CD4-positive, alpha-beta T cell treated with Interleukin-4 for 4 hours (primary cell): ENCODE measurements around the gene SLC12A9.
A peak's percentile ranks its signal among the peaks of the same experiment; 100 is the strongest.
"Not testable (repeated sequence)": the region's sequence is repeated elsewhere in the genome, so short reads cannot be mapped to it uniquely, and the experiment has no call there.

Experiments
- DNase-seq: peaks from one replicate; pipeline ENCODE4 v3.0.0-alpha.2; 2020

SLC12A9 gene

GRCh38 chr7:100825751-100826513 is 26.6 kb upstream of the SLC12A9 start:
- DNase-seq, result no peak

DNA sequence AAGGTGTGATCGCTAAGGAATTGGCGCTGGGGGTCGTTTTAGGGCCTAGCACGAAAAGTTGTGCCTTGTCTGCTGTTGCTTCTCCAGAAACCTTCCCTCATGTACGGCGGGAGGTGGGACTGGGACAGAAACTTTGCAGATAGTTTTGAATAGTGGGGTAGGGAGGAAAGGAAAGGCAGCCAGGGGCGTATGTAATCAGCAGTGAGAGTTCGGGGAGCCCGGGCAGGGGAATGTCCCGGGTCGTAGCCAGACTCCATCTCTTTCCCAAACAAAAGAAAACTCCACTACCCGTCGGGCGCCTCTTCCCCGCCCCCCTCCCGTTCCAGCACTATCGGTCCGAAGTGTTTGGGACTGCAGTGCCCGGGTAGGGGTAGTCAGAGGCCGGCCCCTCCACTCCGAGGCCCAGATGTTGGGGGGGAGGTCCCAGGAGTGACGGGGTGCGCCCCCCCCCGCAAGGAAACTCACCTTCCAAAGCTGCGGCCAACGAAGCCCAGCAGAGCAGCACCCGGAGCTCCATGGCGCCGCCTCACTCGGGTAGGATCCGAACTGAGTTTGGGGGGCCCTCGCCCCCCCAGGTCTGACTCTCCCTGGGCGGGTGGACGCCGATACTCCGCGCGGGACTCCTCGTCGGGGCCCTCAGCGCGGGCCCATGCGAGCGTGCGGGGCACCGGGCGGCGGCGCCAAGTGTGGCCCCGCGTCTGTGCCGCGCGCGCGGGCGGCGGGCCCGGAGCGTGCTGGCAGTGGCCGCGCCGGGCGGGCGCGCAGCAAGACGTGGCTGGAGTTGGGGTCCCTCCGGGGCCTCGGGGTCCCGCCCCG is 25.8 kb upstream of the SLC12A9 start:
- no peak for DNase-seq

- no peak for DNase-seq
These were observed 24.9 kb upstream of the SLC12A9 start, which contains the start of gene EPHB4 for GRCh38 chr7:100827330-100828226. Gene EPHB4, minus strand, starts transcription at chr7:100827523. Its CDS starts 493 bp downstream, at chr7:100827030.

- no peak for DNase-seq
These were observed 23.3 kb upstream of the SLC12A9 start for GRCh38 chr7:100829150-100829716.

DNA sequence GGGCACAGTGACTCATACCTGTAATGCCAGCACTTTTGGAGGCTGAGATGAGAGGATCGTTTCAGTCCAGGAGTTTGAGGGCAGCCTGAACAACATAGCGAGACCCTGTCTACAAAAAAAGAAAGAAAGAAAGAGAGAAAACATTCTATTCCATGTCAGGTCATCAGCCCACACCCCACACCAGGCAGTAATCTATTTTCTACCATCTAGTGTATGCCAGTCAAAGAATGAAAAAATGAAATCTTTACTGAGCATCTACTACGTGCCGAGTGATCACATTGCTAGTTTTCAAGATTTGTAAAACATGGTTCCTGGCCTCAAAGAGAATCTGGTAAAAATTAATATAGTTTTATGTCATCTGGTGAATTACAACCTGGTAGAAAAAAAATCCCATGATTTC is 22.1 kb upstream of the SLC12A9 start:
- DNase-seq, result no peak

GRCh38 chr7:100832281-100832633 is 20.3 kb upstream of the SLC12A9 start:
- no peak for DNase-seq

GRCh38 chr7:100835903-100836811 is 16.4 kb upstream of the SLC12A9 start:
- no peak for DNase-seq

- DNase-seq, result no peak
These were observed 15.8 kb upstream of the SLC12A9 start for GRCh38 chr7:100836812-100837098.

DNA sequence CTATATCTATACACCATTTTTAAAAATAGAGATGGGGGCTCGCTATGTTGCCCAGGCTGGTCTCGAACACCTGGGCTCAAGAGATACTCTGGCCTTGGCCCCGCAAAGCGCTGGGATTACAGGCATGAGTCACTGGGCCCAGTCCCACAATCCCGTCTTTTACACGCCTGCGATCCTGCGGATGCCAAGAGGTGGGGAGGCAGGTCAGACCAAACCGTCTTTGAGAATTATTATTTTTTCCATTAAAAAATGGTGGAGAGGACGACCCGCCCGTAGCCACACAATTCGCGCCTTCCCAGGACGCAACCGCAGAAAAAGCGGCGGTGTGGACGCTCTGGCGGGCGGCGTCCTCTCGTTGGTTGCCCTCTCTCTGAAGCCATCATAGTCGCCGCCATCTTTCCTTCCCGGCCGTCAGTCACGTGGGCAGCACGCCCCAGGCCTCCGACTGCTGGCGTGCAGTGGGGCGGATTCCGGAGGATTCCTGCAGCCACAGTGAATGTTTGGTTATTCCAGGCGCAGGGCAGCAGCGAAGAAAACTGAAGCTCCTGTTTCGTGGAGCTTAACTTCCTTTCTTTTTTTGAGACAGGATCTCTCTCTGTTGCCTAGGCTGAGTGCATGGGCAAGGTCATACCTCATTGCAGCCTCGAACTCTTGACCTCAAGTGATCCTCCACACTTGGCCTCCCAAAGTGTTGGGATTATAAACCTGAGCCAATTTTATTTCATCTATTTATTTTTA is 15.2 kb upstream of the SLC12A9 start:
- peak; percentile 84 for DNase-seq

GRCh38 chr7:100839361-100839760 is 13.2 kb upstream of the SLC12A9 start:
- no peak for DNase-seq

DNA sequence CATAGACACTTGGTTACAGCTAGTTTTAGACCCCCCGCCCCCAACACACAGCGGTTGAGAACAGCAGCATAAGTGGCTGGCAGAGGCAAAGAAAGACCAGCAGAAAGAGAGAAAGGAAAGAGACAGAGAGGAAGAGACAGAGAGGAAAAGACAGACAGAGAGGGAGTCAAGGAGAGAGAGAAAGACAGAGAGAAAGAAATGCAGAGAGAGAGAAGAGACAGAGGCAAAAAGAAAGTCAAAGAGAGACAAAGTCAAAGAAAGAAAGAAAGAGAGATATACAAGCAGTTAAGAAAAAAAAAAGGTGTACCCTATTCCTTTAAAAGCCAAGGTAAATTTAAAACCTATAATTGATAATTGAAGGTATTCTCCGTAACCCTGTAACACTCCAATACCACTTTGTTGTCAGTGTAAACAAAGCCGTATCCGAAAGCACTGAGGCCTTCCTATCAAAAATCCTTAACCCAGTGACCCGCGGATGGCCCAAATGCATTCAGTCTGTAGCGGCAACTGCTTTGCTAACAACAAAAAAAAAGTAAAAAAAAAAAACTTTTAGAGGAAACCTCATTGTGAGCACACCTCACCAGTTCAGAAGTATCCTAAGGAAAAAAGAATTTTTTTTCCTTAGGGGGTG is 11.9 kb upstream of the SLC12A9 start:
- DNase-seq, result no peak

DNA sequence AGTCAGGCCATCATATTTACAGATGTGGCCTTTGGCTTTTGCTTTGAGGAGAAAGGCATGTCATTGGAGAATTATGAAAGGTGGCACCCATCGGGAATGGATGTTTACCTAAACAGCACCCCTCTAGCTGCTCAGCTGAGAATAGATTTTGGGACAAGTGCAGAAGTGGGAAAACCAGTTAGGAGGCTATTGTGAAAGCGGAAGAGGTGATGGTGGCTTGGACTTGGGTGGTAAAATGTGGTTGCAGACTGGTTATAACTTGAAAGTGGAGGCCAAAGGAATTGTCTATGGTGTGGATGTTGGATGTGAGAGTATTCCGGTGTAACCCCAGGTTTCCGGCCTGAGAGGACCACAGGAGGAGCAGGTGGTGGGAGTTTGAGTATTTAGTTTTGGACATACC is 5.2 kb upstream of the SLC12A9 start:
- no peak for DNase-seq

GRCh38 chr7:100854146-100854895 is 1.8 kb downstream of the SLC12A9 start:
- DNase-seq, result no peak

- DNase-seq, result not testable (repeated sequence)
These were observed 2.4 kb downstream of the SLC12A9 start for GRCh38 chr7:100854899-100855298.

DNA sequence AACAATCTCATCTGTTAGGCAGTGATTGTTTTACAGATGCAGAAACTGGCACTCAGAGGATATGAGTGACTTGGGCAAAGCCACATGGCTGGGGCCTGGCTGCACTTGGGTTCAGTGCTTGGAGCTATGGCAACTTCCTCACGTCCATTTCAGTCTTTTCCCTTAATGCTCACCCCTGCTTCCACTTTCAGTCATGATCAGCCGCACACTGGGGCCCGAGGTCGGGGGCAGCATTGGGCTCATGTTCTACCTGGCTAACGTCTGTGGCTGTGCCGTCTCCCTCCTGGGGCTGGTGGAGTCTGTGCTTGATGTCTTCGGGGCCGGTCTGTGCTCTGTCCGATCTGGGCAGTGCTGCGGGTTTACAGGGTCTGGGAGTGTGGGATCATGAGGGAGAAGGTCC is 3.0 kb downstream of the SLC12A9 start:
- no peak for DNase-seq

GRCh38 chr7:100856871-100857282 is 4.4 kb downstream of the SLC12A9 start:
- no peak for DNase-seq

DNA sequence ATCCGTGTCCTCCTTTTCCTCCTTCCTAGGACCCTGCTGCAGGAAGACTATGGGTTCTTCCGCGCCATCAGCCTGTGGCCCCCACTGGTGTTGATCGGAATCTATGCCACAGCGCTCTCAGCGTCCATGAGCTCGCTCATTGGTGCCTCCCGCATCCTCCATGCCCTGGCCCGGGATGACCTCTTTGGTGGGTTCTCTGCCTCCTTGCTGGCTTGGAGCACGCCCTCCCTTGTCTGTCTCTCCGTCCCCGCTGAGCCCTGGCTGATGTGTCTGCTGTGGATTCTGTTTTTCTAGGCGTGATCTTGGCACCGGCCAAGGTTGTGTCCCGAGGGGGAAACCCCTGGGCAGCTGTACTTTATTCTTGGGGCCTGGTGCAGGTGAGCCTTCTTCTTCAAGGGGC is 7.3 kb downstream of the SLC12A9 start:
- DNase-seq, result no peak

- no peak for DNase-seq
These were observed 8.4 kb downstream of the SLC12A9 start for GRCh38 chr7:100860702-100861615.

- no peak for DNase-seq
These were observed 9.1 kb downstream of the SLC12A9 start for GRCh38 chr7:100861616-100861985.
